Stimulated activated naive CD4-positive, alpha-beta T cell (primary cell): ENCODE results near the gene LIME1.

Source experiments
- DNase-seq, 6 experiments: peaks; one replicate each; lab custom pipeline; 2025; lab: John Stamatoyannopoulos, UW

The LIME1 gene, protein sequence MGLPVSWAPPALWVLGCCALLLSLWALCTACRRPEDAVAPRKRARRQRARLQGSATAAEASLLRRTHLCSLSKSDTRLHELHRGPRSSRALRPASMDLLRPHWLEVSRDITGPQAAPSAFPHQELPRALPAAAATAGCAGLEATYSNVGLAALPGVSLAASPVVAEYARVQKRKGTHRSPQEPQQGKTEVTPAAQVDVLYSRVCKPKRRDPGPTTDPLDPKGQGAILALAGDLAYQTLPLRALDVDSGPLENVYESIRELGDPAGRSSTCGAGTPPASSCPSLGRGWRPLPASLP

DNA sequence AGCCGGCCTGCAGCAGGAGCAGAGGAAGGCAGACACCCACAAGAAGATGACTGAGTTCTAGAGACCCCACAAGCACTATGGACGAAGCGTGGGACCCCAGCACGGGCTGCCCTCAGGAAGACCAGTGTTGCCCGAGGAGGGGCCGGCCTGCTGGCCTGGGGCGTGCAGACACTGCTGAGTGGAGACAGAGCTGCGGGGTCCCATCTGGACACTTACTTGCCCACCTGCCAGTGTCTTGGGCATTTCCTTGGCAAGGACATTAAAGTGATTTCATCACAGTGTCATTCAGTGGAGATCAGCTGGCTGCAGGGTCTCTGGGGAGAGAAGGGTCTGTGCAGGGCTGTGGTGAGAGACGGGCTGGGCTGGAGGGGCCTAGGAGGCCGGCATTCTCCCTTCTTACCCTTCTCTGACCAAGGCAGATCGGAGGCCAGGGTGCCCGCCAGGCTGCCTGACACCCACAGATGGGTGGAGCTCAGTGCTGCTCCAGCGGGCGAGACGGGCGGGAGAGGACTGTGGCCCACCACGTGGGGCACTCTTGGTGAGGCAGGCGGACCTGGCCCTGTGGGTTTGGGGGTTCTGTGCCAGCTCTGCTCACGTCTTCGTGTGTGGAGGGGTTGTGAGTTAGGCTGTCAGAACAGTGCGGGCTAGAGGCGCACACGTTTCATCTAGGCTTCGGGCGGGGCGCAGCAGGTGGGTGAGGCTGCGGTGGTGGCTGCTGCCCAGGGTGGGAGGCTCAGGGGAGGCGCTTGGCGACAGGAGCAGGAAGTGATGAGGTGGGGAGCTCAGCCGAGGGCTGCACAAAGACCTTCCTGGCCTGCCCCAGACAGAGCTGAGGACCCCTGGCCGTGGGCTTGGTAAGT lies at the start of gene LIME1:
TSS of gene LIME1 (plus strand) at position 806 of the 860 bp plus-strand sequence. CDS start 886 bp downstream, outside the sequence.
- peak; percentile 67 to 86 (median 78) for DNase-seq

DNA sequence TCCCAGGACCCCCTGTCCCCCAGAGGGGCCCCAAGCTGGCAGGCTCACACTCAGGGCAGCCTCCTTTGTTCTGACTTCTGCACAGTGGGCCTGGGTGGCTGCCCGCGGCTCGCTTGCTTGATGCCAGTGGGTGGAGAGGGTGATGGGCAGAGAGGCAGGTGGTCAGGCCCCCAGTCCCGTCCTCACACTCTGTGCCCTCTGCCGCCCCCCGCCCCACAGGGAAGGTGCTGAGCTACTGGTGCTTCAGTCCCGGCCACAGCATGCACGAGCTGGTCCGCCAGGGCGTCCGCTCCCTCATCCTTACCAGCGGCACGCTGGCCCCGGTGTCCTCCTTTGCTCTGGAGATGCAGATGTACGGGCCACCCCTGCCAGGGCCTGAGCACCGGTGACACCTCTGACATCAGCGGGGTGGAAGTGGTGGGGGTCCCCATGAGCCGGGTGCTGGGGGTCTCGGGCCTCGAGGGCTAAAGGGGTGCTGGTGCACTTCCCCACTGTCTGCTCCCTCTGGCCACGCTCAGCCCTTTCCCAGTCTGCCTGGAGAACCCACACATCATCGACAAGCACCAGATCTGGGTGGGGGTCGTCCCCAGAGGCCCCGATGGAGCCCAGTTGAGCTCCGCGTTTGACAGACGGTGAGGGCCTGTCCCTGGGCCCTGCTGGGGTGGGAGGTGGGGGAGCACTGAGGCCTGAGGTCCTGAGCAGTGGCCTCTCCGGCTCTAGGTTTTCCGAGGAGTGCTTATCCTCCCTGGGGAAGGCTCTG lies 48.9 kb upstream of the LIME1 start:
- DNase-seq = no peak

DNA sequence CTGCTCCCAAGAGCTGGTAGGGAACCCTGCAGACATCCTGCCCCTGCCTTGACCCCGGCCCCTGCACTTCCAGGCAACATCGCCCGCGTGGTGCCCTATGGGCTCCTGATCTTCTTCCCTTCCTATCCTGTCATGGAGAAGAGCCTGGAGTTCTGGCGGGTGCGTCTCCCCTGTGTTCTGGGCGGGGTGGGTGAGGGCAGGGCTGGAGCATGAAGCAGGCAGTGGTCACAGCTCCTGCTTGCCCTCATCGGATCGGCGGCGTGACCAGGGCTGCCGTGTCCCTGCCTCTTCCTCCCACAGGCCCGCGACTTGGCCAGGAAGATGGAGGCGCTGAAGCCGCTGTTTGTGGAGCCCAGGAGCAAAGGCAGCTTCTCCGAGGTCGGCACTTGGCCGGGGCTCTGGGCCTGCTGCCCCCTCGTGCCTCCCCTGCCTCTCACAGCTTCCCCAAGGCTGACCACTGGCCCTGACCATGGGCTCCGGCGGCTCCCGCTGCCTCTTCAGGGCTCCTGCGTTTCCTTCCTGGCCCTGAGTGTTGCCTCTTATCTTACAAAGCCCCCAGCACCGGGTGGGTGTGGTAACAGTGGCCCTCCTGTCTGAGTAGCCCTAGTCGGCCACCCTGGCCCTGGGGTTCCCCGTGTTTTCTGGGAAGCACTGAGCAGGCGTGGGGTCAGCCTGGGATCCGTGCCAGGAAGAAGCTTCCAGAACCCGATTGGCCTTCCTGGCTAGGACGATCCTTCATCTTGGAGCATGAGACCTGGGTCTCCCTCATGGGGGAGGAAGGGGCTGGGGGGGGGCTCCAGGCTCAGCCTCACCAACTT lies 48.0 kb upstream of the LIME1 start:
- no peak for DNase-seq

DNA sequence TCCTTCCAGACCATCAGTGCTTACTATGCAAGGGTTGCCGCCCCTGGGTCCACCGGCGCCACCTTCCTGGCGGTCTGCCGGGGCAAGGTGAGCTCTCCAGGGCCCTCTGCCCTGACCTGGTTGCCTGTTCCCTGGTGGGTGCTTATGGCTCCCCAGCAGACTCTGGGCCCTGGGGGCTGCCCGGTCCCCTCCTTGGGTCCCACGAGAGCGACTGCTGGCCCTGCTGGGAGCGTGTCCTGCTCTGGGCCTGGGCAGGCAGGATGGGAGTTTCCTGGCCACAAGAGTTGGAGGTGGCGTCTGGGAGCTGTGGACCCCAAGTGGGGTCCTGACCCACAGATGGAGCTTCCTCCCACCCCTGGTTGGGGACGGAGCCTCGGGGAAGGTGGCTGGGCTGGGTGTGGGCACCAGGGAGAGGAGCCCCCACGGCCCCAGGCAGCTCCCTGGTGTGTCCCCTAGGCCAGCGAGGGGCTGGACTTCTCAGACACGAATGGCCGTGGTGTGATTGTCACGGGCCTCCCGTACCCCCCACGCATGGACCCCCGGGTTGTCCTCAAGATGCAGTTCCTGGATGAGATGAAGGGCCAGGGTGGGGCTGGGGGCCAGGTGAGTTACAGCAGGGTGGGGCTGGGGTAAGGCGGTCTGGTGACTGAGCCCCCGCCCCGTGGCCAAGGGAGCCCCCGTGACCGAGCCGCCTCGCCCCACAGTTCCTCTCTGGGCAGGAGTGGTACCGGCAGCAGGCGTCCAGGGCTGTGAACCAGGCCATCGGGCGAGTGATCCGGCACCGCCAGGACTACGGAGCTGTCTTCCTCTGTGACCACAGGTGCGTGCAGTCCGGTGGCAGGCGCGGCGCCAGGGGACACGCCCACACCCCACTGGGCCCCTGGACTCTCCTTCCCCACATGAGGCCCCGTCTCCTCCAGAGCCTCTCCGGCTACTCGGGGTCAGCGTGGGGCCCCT lies 47.1 kb upstream of the LIME1 start:
- no peak for DNase-seq

DNA sequence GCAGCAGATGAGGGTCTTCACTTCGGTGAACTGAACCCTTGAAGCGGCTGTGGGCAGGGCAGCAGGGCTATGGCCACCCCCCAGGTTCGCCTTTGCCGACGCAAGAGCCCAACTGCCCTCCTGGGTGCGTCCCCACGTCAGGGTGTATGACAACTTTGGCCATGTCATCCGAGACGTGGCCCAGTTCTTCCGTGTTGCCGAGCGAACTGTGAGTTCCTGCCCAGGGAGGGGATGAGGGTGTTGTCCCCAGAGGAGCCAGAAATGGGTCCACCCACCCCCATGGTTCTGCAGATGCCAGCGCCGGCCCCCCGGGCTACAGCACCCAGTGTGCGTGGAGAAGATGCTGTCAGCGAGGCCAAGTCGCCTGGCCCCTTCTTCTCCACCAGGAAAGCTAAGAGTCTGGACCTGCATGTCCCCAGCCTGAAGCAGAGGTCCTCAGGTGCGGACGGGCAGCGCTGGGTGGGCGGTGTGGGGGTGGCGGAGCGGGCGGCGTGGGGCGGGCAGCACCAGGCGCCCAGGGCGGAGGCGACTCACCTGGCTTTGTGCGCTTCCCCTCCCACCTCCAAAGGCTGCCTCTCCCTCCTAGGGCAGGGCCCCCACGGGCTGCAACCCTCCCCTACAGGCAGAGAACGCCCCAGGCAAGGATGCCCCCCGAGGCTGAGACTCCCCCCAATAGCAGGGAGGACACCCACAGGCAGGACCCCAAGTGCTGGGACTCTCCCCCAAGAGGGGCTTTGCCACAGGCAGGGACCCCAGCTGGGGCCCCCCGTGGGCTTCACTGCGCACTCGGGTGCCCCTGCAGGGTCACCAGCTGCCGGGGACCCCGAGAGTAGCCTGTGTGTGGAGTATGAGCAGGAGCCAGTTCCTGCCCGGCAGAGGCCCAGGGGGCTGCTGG lies 46.2 kb upstream of the LIME1 start:
- no peak for DNase-seq

DNA sequence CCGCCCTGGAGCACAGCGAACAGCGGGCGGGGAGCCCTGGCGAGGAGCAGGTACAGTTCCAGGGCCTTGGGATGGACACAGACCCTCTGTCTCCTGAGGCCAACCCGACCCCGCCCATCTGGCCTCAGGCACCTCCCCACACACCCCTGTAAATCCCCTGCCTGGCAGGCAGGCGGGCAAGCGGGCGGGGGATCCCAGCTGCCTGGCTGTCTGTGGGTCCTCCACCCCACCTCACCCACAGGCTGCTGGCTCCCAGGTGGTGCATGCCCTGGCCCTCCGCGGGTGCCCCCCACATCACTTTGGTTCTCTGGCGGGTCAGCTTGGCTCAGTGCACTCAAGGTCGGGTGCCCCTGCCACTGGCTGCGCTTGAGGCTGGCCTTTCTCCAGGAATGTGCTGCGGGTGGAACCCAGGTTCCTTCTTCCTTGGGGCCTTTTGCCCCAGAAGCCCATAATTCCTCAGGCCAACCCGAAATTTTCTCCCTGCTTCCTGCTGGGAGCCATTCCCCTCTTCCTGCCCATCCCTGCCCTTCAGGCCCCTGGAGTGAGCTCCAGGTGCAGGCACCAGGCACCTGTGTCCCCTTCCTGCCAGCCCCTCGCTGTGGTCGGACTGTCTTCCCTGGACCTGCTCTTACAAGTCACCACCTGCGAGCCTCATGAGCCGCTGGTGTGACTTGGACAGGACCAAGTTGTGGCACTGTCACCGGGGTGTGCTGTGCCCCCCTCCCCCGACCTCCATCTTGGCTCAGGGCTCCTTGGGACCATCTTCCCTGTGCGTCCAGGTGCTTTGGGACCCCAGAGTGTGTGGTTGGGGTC lies 45.4 kb upstream of the LIME1 start:
- no peak for DNase-seq

DNA sequence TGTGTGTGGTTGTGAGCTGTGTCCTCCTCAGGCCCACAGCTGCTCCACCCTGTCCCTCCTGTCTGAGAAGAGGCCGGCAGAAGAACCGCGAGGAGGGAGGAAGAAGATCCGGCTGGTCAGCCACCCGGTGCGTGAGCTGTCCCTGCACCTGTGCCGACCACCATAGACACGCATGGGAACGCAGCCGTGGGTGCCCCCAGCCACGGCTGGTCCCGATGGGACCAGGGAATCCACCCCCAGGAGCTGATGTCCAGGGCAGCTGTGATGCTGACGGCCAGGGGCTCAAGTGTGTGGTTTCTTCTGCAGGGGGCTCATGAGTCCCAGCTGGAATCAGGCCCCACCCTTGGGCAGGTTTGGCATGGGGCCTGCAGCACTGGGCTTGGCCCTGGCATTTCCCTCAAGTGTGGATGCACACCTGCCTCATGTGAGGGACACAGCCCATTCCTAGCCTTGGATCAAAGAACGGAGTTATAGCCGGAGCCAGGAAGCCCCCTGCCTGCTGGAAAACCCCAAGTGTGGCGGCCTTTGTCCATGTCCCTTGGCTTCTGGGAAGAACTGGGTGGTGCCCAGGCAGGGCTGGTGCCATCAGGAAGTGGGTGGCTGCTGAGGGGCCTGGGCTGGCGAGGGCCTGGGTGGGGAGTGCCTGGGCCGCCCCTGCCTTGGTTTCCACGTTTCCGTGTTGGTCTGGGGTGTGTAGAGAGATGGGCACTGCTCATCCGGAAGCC lies 44.6 kb upstream of the LIME1 start:
- no peak for DNase-seq

DNA sequence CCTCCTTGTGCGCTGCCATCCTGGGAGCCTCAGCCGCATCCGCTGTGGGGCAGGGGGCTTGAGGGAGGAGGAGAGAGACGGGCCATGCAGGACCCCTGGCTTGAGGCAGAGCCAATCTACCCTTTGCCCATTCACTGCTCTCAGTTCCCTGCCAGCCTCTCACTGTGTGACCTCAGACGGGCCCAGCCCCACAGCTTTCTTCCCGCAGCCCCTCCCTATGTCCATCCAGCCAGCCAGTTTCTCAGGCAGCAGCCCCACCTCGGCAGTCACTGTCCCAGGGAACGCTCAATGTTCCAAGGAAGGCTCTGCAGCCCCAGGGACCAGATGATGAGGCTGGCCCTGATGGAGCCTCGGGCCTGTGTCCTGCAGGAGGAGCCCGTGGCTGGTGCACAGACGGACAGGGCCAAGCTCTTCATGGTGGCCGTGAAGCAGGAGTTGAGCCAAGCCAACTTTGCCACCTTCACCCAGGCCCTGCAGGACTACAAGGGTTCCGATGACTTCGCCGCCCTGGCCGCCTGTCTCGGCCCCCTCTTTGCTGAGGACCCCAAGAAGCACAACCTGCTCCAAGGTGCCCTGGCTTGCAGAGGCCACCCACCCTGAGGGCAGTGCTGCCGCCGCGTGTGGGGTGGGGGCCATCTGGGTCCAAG lies 43.9 kb upstream of the LIME1 start:
- DNase-seq = no peak

DNA sequence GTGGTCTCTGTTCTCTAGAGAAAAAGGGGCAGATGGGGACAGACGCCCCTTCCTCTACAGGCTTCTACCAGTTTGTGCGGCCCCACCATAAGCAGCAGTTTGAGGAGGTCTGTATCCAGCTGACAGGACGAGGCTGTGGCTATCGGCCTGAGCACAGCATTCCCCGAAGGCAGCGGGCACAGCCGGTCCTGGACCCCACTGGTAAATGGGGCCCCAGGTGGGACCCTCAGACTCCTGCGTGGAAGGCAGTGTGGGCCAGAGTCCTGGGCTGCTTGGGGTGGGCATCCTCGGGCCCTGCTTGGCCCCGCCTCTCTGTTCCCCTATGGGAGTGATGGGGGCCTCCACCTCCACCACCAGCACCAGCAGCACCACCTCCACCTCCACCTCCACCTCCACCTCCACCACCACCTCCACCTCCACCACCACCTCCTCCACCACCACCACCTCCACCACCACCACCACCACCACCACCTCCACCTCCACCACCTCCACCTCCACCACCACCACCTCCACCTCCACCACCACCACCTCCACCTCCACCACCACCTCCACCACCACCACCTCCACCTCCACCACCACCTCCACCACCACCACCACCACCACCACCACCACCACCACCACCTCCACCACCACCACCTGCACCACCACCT lies 43.3 kb upstream of the LIME1 start:
- DNase-seq = peak in 1 of 6 experiments; percentile 9

DNA sequence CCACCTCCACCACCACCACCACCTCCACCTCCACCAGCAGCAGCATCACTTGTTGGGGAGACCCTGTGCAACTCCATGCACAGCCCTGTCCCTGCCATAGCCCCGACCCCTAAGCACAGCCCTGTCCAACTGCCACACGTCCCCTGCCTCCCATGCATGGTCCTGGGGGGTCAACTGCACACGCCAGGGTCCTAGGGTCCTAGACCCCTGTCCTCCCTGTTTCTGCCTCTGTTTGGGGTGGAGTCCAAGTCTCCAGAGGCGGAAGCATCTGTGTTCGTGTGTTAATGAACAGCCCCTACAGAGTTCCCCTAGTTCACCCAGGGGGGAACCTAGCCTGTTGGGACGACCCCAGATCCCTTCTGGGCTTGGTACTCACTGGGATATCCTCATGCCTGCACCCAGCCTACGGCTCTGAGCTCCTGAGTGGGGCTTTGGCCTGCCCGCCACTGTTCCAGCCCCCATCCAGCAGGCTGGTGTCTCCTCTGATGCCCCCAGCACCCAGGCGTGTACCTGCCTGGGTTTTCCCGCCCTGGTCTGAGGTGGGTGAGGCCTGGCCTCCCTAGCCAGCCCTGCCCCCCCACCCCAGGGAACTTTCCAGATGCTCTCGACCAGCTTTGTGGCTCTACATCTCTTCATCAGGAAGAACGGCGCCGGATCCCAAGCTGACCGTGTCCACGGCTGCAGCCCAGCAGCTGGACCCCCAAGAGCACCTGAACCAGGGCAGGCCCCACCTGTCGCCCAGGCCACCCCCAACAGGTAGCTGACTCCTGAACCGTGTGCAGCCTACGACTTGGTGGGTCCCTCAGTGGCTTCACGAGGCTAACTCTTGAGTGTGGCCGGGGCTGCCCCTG lies 42.5 kb upstream of the LIME1 start:
- no peak for DNase-seq

DNA sequence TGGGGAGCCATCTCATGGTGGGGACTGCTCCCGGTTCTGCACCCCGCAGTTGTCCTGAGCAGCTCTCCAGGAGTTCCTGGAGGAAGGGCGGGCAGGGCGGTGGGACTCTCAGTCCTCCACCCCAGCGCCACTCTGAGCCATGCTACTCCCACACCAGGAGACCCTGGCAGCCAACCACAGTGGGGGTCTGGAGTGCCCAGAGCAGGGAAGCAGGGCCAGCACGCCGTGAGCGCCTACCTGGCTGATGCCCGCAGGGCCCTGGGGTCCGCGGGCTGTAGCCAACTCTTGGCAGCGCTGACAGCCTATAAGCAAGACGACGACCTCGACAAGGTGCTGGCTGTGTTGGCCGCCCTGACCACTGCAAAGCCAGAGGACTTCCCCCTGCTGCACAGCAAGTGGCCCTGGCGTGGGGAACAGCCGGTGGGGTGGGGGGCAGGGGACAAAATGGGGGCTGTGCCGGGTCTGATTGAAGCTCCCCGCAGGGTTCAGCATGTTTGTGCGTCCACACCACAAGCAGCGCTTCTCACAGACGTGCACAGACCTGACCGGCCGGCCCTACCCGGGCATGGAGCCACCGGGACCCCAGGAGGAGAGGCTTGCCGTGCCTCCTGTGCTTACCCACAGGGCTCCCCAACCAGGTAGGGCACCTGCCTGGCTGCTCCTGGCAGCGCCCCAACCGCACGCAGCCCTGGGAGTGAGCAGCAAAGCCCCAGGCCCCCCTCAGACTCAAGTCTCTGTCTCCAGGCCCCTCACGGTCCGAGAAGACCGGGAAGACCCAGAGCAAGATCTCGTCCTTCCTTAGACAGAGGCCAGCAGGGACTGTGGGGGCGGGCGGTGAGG lies 41.7 kb upstream of the LIME1 start:
- no peak for DNase-seq

DNA sequence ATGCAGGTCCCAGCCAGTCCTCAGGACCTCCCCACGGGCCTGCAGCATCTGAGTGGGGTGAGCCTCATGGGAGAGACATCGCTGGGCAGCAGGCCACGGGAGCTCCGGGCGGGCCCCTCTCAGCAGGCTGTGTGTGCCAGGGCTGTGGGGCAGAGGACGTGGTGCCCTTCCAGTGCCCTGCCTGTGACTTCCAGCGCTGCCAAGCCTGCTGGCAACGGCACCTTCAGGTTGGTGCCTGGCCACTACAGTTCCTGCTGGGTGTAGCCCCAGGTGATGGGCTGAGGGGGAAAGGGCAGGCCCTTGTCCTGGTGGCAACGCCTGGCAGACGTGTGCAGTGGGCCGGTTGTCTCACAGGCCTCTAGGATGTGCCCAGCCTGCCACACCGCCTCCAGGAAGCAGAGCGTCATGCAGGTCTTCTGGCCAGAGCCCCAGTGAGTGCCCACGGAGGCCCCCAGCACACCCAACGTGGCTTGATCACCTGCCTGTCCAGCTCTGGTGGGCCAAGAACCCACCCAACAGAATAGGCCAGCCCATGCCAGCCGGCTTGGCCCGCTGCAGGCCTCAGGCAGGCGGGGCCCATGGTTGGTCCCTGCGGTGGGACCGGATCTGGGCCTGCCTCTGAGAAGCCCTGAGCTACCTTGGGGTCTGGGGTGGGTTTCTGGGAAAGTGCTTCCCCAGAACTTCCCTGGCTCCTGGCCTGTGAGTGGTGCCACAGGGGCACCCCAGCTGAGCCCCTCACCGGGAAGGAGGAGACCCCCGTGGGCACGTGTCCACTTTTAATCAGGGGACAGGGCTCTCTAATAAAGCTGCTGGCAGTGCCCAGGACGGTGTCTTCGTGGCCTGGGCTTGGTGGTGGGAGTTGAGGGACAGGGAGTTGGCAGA lies 40.8 kb upstream of the LIME1 start:
- no peak for DNase-seq

DNA sequence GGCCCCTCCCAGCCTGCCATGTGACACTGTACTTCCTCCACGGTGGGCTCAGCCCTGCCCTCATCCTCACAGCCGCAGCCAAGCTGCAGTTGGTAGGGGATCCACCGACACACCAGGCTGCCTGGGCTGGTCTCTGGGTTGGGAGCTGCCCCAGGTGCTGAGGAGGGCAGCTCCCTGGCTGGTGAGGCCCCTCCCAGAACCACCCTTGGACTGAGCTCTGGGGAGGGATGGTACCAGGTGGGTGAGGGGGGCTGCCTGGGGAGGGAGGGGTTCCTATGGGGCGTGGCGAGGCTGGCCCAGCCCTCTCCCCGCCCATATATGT lies 40.2 kb upstream of the LIME1 start:
- peak in 4 of 6 experiments; percentile 12 to 43 (median 24) for DNase-seq
